Measurements from ENCODE around the gene FLNB.

- TF ChIP-seq CTCF (IDR thresholded peaks at IDR 0.05; ENCODE audit: poor library complexity) (no peak), EZH2 (IDR thresholded peaks at IDR 0.05; ENCODE audit: borderline replicate concordance) (no peak), EZH2phosphoT487 (IDR thresholded peaks at IDR 0.05; ENCODE audit: low read depth, severe bottlenecking, unreplicated experiment) (no peak)
Measured at GRCh38 chr3:58200846-58201355, 192.7 kb downstream of the FLNB start.

All from hepatocyte (in vitro differentiated cells).